ENCODE data around the gene OR13C2.
"Not testable (repeated sequence)": the region's sequence is repeated elsewhere in the genome, so short reads cannot be mapped to it uniquely, and the experiment has no call there.

Gene OR13C2, protein sequence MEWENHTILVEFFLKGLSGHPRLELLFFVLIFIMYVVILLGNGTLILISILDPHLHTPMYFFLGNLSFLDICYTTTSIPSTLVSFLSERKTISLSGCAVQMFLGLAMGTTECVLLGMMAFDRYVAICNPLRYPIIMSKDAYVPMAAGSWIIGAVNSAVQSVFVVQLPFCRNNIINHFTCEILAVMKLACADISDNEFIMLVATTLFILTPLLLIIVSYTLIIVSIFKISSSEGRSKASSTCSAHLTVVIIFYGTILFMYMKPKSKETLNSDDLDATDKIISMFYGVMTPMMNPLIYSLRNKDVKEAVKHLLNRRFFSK

DNA sequence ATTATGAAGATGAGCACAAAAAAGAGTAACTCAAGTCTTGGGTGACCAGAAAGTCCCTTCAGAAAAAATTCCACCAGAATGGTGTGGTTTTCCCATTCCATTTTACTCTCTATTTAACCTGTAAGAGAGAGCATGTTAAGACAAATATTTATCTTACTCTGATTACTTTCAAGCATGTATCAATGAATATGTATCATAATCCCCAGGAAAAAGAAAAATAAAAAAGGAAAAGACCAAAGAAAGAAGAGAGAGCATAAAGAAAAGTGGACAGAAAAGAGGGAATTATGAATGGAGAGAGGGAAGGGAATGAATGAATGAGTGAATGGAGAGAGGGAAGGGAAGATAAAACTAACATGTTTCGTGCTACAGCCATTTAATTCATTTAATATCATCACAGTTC is at the start of gene OR13C2:
Gene OR13C2, minus strand, starts transcription at position 101 of the 400 bp plus-strand sequence. Its CDS starts 0 bp downstream, at position 101.
- DNase-seq = not testable (repeated sequence)

DNA sequence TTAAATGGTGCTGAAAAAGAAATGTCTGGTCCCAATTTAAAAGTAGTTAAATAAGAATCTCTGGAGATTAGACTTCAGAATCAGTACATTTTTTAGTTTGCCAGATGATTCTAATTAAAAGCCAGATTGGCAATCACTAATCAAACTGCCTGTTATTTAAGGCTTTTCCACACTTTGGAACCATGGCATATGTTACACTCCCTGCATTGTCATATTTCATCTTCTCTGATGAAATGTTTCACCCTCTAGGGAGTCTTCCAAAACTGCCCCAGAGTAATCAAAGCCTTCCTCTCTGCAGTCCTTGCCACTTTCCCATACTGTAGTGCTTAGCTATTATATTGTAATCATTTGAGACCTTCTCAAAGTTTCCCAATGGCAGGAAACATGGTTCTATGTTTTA is 30.0 kb upstream of the OR13C2 start:
- DNase-seq = no peak

DNA sequence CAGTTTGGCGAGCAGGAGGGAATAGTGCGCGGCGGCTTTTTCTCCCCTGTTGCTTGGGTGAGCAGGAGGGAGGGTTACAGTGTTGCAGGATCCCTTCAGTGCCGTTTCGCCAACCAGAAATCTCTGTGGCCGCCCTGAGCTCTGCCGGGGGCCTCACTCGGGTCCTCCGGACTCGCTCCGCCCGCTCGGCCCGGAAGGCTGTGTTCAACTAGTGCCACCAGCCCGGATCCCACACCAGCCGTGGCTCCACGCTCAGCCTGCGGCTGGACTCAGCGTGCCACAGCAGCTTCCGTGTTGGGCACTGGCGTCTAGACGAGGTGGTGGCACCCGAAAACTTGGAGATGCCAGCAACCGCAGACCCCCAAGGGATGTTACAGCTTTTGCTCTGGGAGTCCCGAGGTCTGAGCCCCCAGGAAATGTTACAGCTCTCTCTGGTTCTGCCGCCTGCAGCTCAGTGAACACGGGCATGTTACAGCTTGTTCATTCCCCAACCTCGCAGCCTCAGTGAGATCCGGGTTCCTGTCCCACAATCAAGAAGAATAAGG is 28.6 kb upstream of the OR13C2 start:
- no peak for DNase-seq

DNA sequence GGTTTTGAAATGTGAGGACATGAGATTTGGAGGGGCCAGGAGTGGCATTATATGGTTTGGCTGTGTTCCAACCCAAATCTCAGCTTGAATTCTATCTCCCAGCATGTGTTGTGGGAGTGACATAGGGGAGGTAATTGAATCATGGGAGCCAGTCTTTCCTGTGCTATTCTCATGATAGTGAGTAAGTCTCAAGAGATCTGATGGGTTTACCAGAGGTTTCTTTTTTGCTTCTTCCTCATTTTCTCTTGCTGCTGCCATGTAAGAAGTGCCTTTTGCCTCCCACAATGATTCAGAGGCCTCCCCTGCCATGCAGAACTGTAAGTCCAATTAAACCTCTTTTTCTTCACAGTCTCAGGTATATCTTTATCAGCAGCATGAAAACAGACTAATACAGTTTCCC is 20.5 kb upstream of the OR13C2 start:
- DNase-seq = not testable (repeated sequence)

DNA sequence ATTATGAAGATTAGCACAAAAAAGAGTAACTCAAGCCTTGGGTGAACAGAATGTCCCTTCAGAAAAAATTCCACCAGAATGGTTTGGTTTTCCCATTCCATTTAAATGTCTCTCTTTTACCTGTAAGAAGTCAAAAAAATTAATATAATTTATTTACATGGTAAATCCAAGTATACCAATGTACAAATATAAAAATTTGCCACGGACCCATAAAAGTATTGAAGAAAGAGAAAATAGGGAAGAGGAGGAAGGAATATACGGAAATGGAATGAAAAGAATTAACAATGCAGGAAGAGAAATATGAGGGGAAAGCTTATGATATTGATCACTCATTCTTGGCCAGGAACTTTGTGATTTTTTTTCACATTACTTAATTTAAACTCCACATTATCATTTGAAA is 12.7 kb upstream of the OR13C2 start, which contains the start of gene OR13C9:
Gene OR13C9, minus strand, starts transcription at position 101 of the 400 bp plus-strand sequence. Its CDS starts 0 bp downstream, at position 101.
- no peak for DNase-seq

DNA sequence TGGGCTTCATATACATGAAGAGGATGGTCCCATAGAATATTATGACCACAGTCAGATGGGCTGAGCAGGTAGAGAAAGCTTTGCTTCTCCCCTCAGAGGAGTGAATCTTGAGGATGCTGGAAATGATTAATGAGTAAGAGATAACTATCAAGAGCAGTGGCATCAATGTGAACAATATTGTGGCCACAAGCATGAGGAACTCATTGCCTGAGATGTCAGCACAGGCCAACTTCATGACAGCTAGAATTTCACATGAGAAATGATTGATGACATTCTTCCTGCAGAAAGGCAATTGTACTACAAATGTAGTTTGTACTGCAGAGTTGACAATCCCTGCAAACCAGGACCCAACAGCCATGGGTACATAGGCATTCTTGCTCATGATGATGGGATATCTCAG is 12.0 kb upstream of the OR13C2 start:
- DNase-seq = no peak

DNA sequence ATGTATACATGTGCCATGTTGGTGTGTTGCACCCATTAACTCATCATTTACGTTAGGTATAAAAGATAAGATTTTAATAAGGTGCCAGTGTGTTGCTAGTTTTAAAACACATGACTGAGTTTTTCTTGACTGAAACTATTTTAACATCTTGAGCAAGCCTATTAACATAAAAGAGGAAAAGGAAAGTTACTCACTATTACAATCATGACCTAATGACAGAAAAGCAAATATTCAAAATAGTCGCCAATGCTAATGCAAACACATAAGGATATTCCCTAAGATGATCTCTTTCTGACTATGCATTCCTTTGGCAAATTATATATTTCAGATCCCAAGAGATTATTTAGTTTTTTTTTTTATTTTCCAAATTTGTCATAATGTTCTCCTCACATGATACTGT is 5.8 kb upstream of the OR13C2 start:
- no peak for DNase-seq

DNA sequence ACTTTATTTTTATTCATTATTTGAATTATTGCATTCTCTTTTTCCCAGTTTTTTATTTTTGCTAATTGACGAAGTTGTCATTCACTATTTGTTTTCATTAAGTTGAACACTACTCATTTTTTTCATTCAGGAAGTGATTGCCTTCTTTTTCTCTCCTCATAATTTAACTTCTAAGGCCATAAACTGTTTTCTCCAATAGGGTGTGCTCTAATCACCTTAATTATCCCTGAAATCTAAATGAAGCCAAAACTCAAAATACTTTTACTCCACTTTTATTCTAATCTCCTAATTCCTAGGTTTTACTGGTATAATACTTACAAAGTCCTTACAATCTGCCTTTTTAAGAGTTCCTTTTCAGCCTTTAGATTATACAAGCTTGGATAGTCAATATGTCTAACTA is 2.9 kb upstream of the OR13C2 start:
- no peak for DNase-seq

DNA sequence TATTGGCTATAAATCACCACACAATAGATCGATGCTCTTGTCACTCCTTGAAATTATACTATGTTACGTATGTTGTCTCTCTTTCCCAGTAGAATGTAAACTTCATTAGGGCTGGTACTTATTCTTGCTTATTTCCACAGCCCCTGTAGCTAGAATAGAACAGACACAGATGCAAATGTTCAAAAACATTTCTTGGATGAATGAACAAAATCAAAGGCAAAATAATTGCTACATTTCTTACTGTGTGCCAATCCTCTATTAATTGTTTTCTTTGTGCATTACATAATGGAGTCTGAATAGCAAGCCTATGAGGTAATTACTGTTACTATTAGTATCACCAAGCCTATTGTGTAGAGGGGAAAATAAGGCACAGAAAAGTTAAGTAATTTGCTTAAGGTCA is 725 bp upstream of the OR13C2 start:
- no peak for DNase-seq

DNA sequence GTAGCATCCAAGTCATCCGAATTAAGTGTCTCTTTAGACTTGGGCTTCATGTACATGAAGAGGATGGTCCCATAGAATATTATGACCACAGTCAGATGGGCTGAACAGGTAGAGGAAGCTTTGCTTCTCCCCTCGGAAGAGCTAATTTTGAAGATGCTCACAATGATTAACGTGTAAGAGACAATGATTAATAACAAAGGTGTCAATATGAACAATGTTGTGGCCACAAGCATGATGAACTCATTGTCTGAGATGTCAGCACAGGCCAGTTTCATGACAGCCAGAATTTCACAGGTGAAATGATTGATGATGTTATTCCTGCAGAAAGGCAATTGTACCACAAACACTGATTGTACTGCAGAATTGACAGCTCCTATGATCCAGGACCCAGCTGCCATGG is 626 bp downstream of the OR13C2 start:
- DNase-seq = no peak

DNA sequence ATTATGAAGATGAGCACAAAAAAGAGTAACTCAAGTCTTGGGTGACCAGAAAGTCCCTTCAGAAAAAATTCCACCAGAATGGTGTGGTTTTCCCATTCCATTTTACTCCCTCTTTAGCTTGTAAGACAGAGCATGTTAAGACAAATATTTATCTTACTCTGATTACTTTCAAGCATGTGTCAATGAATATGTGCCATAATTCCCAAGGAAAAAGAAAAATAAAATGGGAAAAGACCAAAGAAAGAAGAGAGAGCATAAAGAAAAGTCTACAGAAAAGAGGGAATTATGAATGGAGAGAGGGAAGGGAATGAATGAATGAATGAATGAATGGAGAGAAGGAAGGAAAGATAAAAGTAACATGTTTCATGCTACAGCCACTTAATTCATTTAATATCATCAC is 6.1 kb downstream of the OR13C2 start, which contains the start of gene OR13C5:
Gene OR13C5, minus strand, starts transcription at position 101 of the 400 bp plus-strand sequence. Its CDS starts 0 bp downstream, at position 101.
- DNase-seq = not testable (repeated sequence)

DNA sequence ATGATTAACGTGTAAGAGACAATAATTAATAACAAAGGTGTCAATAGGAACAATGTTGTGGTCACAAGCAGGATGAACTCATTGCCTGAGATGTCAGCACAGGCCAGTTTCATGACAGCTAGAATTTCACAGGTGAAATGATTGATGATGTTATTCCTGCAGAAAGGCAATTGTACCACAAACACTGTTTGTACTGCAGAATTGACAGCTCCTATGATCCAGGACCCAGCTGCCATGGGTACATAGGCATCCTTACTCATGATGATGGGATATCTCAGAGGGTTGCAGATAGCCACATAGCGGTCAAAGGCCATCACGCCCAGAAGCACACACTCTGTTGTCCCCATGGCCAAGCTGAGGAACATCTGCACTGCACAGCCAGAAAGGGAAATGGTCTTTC is 6.7 kb downstream of the OR13C2 start:
- DNase-seq = not testable (repeated sequence)

DNA sequence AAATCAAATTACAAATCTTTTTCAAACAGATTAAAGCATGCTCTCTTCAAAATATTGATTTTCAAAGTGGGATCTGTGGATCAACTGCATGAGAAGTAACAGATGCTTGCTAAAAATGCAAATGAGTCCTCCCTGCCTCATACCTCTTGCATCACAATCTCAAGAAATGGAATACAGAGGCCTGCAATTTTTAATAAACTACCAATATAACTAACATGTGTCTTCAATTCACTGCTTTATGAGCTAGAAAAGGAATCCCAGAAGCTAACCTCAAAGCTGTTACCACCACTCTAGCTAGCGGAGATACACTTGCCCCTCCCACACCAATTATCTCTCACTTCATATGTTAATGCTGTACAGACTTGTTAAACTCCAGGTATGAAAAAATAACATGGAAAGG is 15.8 kb downstream of the OR13C2 start:
- DNase-seq = no peak

DNA sequence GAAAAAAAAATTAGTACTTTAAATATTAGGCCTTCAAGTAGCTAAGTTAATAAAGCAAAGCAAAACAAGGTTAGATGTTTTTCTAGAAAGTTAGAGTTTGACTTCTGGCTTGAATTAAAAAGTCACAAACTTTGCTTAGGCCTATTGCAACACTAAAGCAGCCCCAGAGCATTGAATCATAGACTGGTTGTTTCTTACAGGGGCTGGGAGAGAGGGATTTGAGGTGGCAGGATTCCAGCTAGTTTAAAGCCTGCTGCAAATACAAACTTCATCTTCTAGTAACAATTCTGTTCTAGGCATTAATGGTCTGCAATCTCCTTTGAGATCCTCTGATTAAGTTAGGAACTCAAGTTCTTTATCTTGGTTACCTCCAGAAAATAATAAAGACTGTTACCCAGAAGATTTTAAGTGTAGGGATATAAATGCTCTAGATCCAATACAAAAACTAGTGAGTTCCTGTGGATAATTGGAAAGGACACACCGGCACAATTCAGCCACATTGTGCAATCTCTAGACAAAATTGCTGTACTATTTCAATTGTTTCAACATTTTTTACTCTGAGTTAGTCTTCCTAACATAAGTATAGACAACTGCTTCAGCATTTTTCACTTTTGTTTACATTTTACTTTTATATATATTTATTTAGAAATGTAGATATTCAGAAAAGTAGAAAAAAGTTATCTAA is 18.8 kb downstream of the OR13C2 start:
- no peak for DNase-seq

DNA sequence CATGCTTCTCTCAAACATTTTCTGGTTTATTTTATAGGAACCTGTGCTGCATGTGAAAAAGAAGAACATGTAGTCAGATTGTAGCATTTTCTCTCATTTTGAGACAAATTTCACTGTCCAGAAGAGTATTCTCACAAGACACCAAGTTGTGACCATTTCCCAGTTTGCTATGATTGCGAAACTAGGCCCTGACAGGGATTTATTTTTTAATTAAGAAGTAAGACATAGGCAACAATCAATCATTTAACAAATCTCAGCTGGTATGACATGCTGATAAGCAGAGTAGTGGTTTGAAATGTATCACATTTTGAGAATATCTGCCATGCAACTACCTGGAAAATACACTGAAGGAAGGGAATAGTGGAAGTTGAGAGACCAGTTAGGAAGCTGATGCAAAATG is 24.9 kb downstream of the OR13C2 start:
- no peak for DNase-seq

DNA sequence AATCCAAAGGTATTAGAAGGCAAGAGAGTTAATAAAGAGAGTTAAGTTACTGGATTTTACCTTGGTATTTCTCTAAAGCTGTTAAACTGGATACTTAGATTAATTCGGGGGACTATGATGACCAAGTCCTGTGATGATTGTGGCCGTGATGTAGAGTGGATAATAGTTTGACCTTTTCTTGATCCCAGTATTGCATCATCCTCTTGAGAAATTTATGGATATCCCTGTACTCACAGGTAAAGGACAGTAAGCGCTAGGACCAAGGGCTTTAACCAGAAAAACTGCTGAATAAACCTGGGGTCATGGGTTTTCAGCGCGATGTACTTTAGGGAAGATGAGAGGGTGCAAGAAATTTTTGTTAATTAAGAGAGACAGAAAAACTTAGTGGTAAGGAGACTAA is 28.2 kb downstream of the OR13C2 start:
- DNase-seq = no peak

DNA sequence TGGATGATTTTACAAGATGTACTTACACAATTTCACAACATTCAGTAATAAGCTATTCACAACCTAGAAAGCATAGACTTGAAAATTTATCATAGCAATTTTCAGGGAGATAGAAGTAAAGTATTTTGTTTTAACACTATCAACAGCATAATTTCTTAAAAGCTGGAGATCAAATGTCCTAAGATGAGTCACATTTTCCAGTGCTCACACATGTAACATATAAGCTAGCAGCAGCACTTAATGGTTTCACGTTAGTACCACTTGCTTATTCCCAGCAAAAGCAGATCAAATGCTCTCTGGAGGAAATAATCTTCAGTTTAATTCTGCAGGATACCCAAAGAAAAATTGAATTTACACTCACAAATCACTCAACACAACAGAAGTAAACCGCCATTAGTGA is 30.0 kb downstream of the OR13C2 start:
- DNase-seq = no peak

DNA sequence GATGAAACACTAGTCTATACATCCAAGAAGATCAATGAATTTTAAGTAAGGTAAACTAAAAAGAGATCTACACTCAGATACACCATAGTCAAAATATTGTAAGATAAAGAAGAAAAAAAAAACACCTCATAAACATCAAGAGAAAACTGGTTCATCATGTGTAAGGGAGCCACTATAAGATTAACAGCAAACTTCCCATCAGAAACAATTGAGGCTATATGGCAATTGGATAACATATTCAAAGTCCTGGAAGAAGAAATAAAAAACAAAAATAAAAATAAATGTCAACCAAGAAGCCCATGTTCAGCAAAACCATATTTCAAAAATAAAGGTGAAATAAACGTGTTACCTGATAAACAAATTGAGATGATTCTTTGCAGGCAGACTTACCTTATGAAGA is 32.8 kb downstream of the OR13C2 start:
- no peak for DNase-seq

DNA sequence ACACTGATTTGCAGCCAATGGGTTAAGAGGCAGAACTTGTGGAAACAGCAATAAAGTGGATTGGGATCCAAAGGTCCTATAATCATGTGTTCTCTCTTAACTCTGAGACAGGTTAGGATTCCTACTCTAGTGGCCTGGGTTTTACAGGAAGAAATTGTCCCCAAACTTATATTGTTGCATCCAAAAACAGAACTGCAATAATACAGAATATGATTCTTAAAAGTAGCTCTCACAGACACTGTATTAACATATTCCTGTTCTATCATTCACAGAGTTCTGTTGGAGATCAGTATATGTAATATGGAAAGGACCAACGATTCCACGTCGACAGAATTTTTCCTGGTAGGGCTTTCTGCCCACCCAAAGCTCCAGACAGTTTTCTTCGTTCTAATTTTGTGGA is 36.6 kb downstream of the OR13C2 start, which contains the start of gene OR13C8:
Gene OR13C8, plus strand, starts transcription at position 301 of the 400 bp plus-strand sequence. Its CDS starts 0 bp downstream, at position 301.
- no peak for DNase-seq

DNA sequence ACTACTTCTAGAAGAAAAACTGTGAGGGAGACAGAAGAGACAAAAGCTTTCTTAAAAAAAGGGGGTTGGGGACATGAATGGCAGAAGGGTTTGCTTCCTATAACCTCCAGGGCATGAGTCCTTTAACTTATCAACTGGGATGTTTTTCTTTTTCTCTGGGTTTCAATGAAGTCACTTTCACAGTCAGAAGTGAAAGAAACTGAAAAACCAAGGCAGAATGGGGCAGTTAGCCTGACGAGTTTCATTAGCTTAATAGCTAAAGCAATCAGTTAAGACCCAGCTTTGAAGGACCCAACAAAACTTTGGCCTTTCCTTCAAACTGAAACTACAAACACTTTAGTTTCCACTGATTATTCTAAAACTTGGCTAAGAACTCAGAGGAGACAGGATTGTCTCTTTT is 41.1 kb downstream of the OR13C2 start:
- DNase-seq = no peak

DNA sequence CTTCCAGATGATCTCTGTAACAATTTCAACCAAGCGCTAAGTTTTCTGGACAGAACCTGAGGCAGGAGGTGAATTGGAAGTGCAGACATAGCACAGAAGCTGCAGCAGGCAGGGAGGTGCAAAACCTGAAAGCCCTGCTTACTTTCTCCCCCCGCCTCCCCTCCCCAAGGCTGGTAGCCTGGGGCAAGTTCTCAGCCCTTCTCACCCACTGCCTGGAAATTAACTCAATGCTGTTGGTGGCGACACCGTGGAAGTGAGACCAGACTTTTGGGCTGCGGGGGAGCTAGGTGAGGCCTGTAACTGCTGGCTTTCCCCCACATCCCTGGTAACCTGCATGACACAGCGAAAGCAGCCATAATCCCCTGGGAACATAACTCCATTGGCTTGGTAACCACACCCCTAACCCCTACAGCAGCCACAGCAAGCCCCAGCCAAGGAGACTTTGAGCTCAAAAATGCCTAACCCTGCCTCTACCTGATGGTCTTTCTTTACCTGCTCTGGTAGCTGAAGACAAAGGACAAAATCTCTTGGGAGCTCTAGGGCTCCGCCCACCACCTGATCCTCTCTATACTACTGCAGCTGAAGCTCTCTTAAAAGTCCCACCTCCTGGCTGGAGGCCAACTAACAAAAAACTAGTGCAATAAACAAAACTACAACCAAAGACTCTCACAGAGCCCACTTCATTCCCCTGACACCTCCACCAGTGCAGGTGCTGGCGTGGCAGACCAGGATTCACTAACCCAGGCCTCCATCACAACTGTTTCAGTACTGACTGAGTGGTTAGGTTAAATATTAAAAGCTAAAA is 48.4 kb downstream of the OR13C2 start:
- no peak for DNase-seq

DNA sequence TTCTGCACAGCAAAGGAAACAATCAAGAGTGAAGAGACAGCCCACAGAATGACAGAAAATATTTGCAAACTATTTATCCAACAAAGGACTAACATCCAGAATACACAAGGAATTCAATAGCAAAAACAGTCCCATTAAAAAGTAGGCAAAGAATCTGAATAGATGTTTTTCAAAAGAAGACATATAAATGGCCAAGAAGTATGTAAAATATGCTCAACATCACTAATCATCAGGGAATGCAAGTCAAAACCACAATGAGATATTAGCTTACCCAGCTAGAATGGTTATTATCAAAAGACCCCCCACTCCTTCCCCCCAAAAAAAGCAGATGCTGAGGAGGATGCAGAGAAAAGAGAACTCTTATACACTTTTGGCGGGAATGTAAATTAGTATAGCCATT is 49.9 kb downstream of the OR13C2 start:
- DNase-seq = no peak

Data from activated T-cell treated with anti-CD3 and anti-CD28 coated beads, Interleukin-2, amount 50 U/mL, for 48 hours (primary cell).